ENCODE results near the gene SPTSSB.

SPTSSB gene

GRCh38 chr3:161371441-161372320 lies at the start of gene SPTSSB:
Gene SPTSSB, minus strand, starts transcription at chr3:161371517. Its CDS starts 25,194 bp downstream, at chr3:161346323.
- DNase-seq = peak; percentile 76

- no peak for DNase-seq
Measured at GRCh38 chr3:161420746-161421145, 49.4 kb upstream of the SPTSSB start.

- no peak for DNase-seq
Measured at GRCh38 chr3:161419555-161420333, 48.4 kb upstream of the SPTSSB start.

GRCh38 chr3:161415506-161416231 lies 44.4 kb upstream of the SPTSSB start:
- DNase-seq = no peak

- no peak for DNase-seq
Measured at GRCh38 chr3:161414907-161415306, 43.6 kb upstream of the SPTSSB start.

- no peak for DNase-seq
Measured at GRCh38 chr3:161413855-161414210, 42.5 kb upstream of the SPTSSB start.

GRCh38 chr3:161413127-161413854 lies 42.0 kb upstream of the SPTSSB start:
- no peak for DNase-seq

- DNase-seq = no peak
Measured at GRCh38 chr3:161412123-161412522, 40.8 kb upstream of the SPTSSB start.

GRCh38 chr3:161409858-161410257 lies 38.5 kb upstream of the SPTSSB start:
- no peak for DNase-seq

GRCh38 chr3:161409069-161409468 lies 37.8 kb upstream of the SPTSSB start:
- no peak for DNase-seq

- DNase-seq = no peak
Measured at GRCh38 chr3:161406594-161407555, 35.6 kb upstream of the SPTSSB start.

GRCh38 chr3:161405836-161406235 lies 34.5 kb upstream of the SPTSSB start:
- DNase-seq = no peak

GRCh38 chr3:161405087-161405486 lies 33.8 kb upstream of the SPTSSB start:
- no peak for DNase-seq

GRCh38 chr3:161403251-161403650 lies 31.9 kb upstream of the SPTSSB start:
- DNase-seq = no peak

- DNase-seq = no peak
Measured at GRCh38 chr3:161401389-161401788, 30.1 kb upstream of the SPTSSB start.

- no peak for DNase-seq
Measured at GRCh38 chr3:161400650-161401049, 29.3 kb upstream of the SPTSSB start.

GRCh38 chr3:161395115-161396012 lies 24.0 kb upstream of the SPTSSB start:
- no peak for DNase-seq

GRCh38 chr3:161393803-161394202 lies 22.5 kb upstream of the SPTSSB start:
- DNase-seq = no peak

GRCh38 chr3:161393310-161393709 lies 22.0 kb upstream of the SPTSSB start:
- DNase-seq = no peak

- no peak for DNase-seq
Measured at GRCh38 chr3:161392853-161393252, 21.5 kb upstream of the SPTSSB start.

All from activated effector memory CD4-positive, alpha-beta T cell treated with anti-CD3 and anti-CD28 coated beads, Interleukin-2, amount 50 U/mL, for 16 hours (primary cell).